Measurements from ENCODE around the gene DCAF12.

GRCh38 chr9:34124926-34125325 lies 1.6 kb downstream of the DCAF12 start:
- TF ChIP-seq GATA2 (IDR thresholded peaks at IDR 0.05; ENCODE audit: low read depth, low read length), result no peak
- TF ChIP-seq GATA3 (IDR thresholded peaks at IDR 0.05; ENCODE audit: low read depth, low read length), result no peak

Measured in SH-SY5Y (cell line).